Nephron progenitor cell (in vitro differentiated cells): ENCODE data around the gene RASAL2.

Source experiments
- DNase-seq: peaks from one replicate; pipeline ENCODE4 v3.0.0; 2021
- H3K27ac Mint-ChIP-seq: 2 replicates; pipeline ENCODE4 v1.8.0; 2021; ENCODE audit warnings: mild to moderate bottlenecking, moderate library complexity, mixed read lengths
- H3K27me3 Mint-ChIP-seq: 2 replicates; pipeline ENCODE4 v1.8.0; 2021; ENCODE audit warnings: mild to moderate bottlenecking, low read depth, mixed read lengths; ENCODE audit not compliant: poor library complexity
- H3K36me3 Mint-ChIP-seq: 2 replicates; pipeline ENCODE4 v1.8.0; 2021; ENCODE audit warnings: low read depth, mixed read lengths
- H3K4me1 Mint-ChIP-seq: 2 replicates; pipeline ENCODE4 v1.8.0; 2021; ENCODE audit warnings: mixed read lengths
- H3K4me3 Mint-ChIP-seq: 2 replicates; pipeline ENCODE4 v1.8.0; 2021; ENCODE audit warnings: mild to moderate bottlenecking, moderate library complexity, mixed read lengths
- H3K9me3 Mint-ChIP-seq: 2 replicates; pipeline ENCODE4 v1.8.0; 2021; ENCODE audit warnings: mild to moderate bottlenecking, moderate library complexity, mixed read lengths
- CTCF ChIP-seq: fragments of 200-600 bp; sonication (generic); IDR thresholded peaks from 2 replicates; pipeline ENCODE4 v1.5.0; 2021; ENCODE audit warnings: antibody characterized with exemption

RASAL2 gene

DNA sequence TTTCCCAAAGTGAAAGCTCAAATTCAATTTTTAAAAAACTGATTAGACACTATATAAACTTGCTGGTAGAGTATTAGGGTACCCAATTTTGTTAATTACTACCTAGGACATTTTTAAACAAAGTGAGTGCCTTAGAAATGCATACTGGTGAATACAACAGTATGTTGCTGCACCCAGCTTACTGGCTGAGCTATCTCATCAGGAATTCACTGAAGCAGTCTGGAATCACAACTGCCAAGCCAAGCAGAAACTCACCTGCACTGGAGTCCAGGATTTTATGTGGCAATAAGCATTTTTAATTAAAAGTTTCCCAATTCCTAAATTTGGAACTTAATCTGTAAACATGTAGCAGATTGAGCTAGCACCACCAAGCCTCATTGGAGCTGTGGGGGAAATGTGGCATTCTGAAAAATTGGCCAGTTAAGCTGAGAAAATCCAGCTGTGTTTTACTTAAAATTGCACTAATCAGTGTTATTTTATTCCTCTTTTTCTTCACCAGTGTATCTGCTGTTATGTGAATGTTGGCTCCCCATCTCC lies 341.1 kb downstream of the RASAL2 start:
- DNase-seq: no peak
- Mint-ChIP-seq H3K36me3 (no peaks in the 10 kb centered on the region), H3K9me3 (no peaks in the 10 kb centered on the region), H3K27ac (no peak overlapping the region), H3K4me3 (no peak overlapping the region), H3K4me1 (no peaks in the 10 kb centered on the region), H3K27me3 (no peaks in the 10 kb centered on the region)
- no peak for TF ChIP-seq CTCF

DNA sequence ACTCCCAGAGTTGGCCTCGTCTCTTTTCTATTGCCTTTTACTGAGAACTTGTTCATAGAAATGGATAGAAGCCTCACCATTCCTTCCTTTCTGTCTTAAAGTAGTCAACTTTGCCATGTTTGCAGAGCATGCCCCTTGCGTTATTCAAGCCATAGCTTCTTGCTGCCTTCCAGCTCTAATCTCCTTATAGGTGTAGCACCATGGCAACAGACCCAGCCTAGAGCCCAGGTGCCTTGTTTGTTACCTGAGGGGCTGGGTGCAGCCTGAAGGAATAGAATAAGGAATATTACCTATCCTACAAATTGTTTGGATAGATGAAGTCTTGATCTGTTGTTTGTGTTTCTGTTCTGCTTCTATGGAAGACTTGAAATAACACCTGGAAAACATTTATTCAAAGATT lies 343.0 kb downstream of the RASAL2 start:
- Mint-ChIP-seq H3K27me3 (no peaks in the 10 kb centered on the region), H3K4me1 (no peaks in the 10 kb centered on the region), H3K27ac (no peak overlapping the region), H3K4me3 (no peak overlapping the region), H3K9me3 (no peaks in the 10 kb centered on the region), H3K36me3 (peaks cover 7% of the 10 kb centered on the region)
- no peak for DNase-seq
- no peak for TF ChIP-seq CTCF

DNA sequence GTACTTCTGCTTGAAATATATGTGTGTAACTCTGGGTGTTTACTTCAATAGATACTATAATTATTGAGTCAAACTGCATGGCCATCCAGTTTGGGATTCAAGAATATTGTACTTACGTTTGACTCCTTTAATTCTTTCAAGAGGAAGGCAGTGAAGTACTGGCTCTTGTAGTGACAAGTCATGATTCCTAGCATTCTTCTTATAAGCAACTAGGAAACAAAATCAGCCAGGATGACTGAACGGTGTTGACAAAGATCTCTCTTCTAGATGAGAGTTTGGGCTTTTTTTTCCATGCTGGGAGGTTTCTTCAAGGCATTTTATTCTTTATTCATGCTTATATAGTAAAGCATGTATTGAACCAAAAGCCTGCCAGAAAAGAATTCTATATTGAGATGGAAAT lies 344.5 kb downstream of the RASAL2 start:
- no peak for TF ChIP-seq CTCF
- H3K27me3 Mint-ChIP-seq: no peaks in the 10 kb centered on the region
- no peaks in the 10 kb centered on the region for H3K4me1 Mint-ChIP-seq
- H3K27ac Mint-ChIP-seq: no peak overlapping the region
- DNase-seq: no peak
- no peaks in the 10 kb centered on the region for H3K9me3 Mint-ChIP-seq
- no peak overlapping the region for H3K4me3 Mint-ChIP-seq
- H3K36me3 Mint-ChIP-seq: peaks cover 19% of the 10 kb centered on the region

DNA sequence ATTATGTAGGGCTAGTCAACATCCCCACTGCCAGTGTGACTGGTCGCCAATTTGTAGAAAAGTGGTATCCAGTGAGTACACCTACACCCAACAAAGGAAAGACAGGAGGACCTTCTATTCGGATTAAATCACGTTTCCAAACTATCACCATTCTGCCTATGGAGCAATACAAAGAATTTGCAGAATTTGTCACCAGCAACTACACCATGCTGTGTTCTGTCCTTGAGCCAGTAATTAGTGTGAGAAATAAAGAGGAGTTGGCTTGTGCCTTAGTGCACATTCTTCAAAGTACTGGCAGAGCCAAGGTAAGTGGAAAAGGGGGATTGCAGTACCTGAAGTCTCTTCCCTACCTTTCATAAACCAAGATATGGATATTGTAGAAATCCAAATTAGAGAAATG lies 349.0 kb downstream of the RASAL2 start:
- Mint-ChIP-seq H3K27ac (no peak overlapping the region), H3K4me1 (no peaks in the 10 kb centered on the region), H3K27me3 (no peaks in the 10 kb centered on the region), H3K36me3 (peaks cover 24% of the 10 kb centered on the region), H3K4me3 (no peak overlapping the region), H3K9me3 (no peaks in the 10 kb centered on the region)
- DNase-seq: no peak
- TF ChIP-seq CTCF: no peak

GRCh38 chr1:178450871-178451270 lies 357.0 kb downstream of the RASAL2 start:
- TF ChIP-seq CTCF: no peak
- Mint-ChIP-seq H3K36me3 (no peaks in the 10 kb centered on the region), H3K4me3 (no peak overlapping the region), H3K27me3 (no peaks in the 10 kb centered on the region), H3K27ac (no peak overlapping the region), H3K4me1 (no peaks in the 10 kb centered on the region), H3K9me3 (no peaks in the 10 kb centered on the region)
- DNase-seq: no peak

DNA sequence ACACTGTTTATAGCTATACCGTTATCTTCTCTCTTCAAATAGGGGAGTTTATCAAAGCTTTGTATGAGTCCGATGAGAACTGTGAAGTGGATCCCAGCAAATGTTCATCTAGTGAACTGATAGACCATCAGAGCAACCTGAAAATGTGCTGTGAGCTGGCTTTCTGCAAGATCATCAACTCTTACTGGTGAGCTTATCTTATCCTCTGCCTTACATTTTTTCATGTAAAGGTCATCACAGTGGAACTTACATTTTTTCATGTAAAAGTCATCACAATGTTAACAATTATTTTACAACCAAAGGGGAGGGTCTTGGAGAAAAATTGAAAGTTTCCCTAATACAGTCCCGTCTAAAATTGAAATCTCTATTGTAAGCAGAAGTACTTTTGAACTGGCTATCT lies 357.6 kb downstream of the RASAL2 start:
- H3K27me3 Mint-ChIP-seq: no peaks in the 10 kb centered on the region
- no peak overlapping the region for H3K27ac Mint-ChIP-seq
- H3K36me3 Mint-ChIP-seq: no peaks in the 10 kb centered on the region

More for the DNA sequence above, 357.6 kb downstream of the RASAL2 start:
- no peak overlapping the region for H3K4me3 Mint-ChIP-seq
- no peaks in the 10 kb centered on the region for H3K9me3 Mint-ChIP-seq
- DNase-seq: no peak
- TF ChIP-seq CTCF: no peak
- no peaks in the 10 kb centered on the region for H3K4me1 Mint-ChIP-seq
